ENCODE data around the gene KRTAP1-3.

Gene KRTAP1-3

DNA sequence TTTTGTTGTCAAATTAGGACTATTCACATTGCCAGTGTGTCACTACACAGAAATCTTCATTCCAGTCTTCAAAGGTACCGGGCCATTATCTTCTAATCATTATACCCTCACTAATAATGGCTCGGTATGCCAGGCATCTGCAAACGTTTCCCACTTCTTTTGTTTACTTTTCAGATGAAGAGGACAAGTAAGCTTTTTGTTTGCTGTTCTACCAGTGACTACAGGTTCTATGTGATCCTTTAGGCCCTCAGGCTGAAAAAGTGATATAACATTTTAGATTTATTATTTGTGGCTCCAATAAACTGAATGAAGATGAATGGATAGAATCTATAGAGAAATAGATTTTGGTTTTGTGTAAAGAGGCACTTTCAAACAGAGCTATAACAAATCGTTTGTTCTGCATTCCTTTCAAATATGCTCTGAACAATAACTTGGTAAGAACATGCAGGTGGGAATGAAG, 25.3 kb downstream of the KRTAP1-3 start:
- Histone ChIP-seq H3K27me3 (ENCODE audit: insufficient read depth, poor library complexity, severe bottlenecking) (peaks cover 2% of the 10 kb centered on the region), H3K27ac (replicated peaks) (no peak overlapping the region), H3K4me3 (replicated peaks; ENCODE audit: insufficient read depth, low read length) (no peak overlapping the region)
- no peak for DNase-seq (ENCODE audit: low read depth in 1 of 2, low spot score in 1 of 2)
- no peak for TF ChIP-seq CTCF (IDR thresholded peaks at IDR 0.05; ENCODE audit: insufficient read depth, low read length)
- TF ChIP-seq GABPA (IDR thresholded peaks at IDR 0.05; ENCODE audit: low read depth) = no peak
- TF ChIP-seq SPI1 (IDR thresholded peaks at IDR 0.05; ENCODE audit: borderline replicate concordance, low read depth) = no peak
- TF ChIP-seq REST (IDR thresholded peaks at IDR 0.05; ENCODE audit: insufficient replicate concordance, low read depth) = no peak
- no peak for TF ChIP-seq POLR2AphosphoS5 (IDR thresholded peaks at IDR 0.05; ENCODE audit: low read depth)

- TF ChIP-seq REST (IDR thresholded peaks at IDR 0.05; ENCODE audit: insufficient replicate concordance, low read depth) = no peak
- no peak for TF ChIP-seq POLR2AphosphoS5 (IDR thresholded peaks at IDR 0.05; ENCODE audit: low read depth)
- TF ChIP-seq GABPA (IDR thresholded peaks at IDR 0.05; ENCODE audit: low read depth) = no peak
- no peak for TF ChIP-seq CTCF (IDR thresholded peaks at IDR 0.05; ENCODE audit: insufficient read depth, low read length)
- TF ChIP-seq SPI1 (IDR thresholded peaks at IDR 0.05; ENCODE audit: borderline replicate concordance, low read depth) = no peak
- no peak within 1 kb of the TSS for H3K4me3 ChIP-seq (replicated peaks; ENCODE audit: insufficient read depth, low read length)
- no peak within 1 kb of the TSS for H3K27ac ChIP-seq (replicated peaks)
- DNase-seq (ENCODE audit: low read depth in 1 of 2, low spot score in 1 of 2) = no peak
- H3K27me3 ChIP-seq (ENCODE audit: insufficient read depth, poor library complexity, severe bottlenecking) = peaks cover 2% of the 10 kb centered on the region
Observed at GRCh38 chr17:41008811-41009210, 25.9 kb downstream of the KRTAP1-3 start, which contains the start of gene KRTAP3-1. KRTAP3-1 (minus strand) TSS chr17:41009128; CDS start chr17:41009074, 54 bp downstream.

DNA sequence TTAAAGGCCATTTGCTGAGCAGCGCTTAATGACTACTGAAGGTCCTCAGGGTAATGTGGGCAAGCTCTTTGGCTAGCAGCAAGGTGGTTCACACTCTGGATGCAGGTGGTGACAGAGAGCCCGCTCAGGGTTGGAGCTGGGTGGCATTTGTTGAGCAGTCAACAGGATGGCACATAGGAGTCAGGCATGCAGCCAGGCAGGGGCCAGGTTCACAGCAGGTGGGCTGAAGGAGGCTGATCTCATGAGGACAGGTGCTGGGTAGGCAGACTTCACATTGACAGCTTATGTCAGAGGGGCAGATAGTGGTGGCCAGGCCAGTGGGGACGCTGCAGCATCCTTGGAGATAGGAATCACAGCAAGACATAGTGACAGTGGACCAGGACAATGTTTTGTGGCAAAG, 30.3 kb downstream of the KRTAP1-3 start:
- Histone ChIP-seq H3K27ac (replicated peaks) (no peak overlapping the region), H3K4me3 (replicated peaks; ENCODE audit: insufficient read depth, low read length) (no peak overlapping the region), H3K27me3 (ENCODE audit: insufficient read depth, poor library complexity, severe bottlenecking) (peaks cover 4% of the 10 kb centered on the region)
- TF ChIP-seq CTCF (IDR thresholded peaks at IDR 0.05; ENCODE audit: insufficient read depth, low read length) = no peak
- no peak for TF ChIP-seq REST (IDR thresholded peaks at IDR 0.05; ENCODE audit: insufficient replicate concordance, low read depth)
- TF ChIP-seq SPI1 (IDR thresholded peaks at IDR 0.05; ENCODE audit: borderline replicate concordance, low read depth) = no peak
- no peak for TF ChIP-seq POLR2AphosphoS5 (IDR thresholded peaks at IDR 0.05; ENCODE audit: low read depth)
- TF ChIP-seq GABPA (IDR thresholded peaks at IDR 0.05; ENCODE audit: low read depth) = no peak
- DNase-seq (ENCODE audit: low read depth in 1 of 2, low spot score in 1 of 2) = no peak

All from HL-60 (cell line).